Dendritic cell treated with granulocyte-macrophage colony-stimulating factor and Interleukin-4, amounts not matched to agents 40 ng/mL and 50 ng/mL, for 4 days (primary cell): Measurements from ENCODE around the gene LRCH1.

Source experiments
- H3K27ac Mint-ChIP-seq: one replicate; pipeline ENCODE4 v1.8.0; 2022; ENCODE audit warnings: mild to moderate bottlenecking, mixed read lengths
- H3K27me3 Mint-ChIP-seq: one replicate; pipeline ENCODE4 v1.8.0; 2022; ENCODE audit warnings: mild to moderate bottlenecking, mixed read lengths
- H3K36me3 Mint-ChIP-seq: one replicate; pipeline ENCODE4 v1.8.0; 2022; ENCODE audit warnings: low read depth, mixed read lengths
- H3K4me1 Mint-ChIP-seq: one replicate; pipeline ENCODE4 v1.8.0; 2022; ENCODE audit warnings: low read depth, mixed read lengths
- H3K4me3 Mint-ChIP-seq: one replicate; pipeline ENCODE4 v1.8.0; 2022; ENCODE audit warnings: mild to moderate bottlenecking, moderate library complexity, mixed read lengths
- H3K9me3 Mint-ChIP-seq: one replicate; pipeline ENCODE4 v1.8.0; 2022; ENCODE audit warnings: mixed read lengths
- intact Hi-C: fragments of 100-400 bp; cut with micrococcal nuclease; formaldehyde crosslinking; loops from one replicate; pipeline ENCODE4 v1.15.0; 2022

LRCH1 gene

GRCh38 chr13:46642254-46642653 is 89.3 kb downstream of the LRCH1 start:
- peaks cover 55% of the 10 kb centered on the region for H3K4me1 Mint-ChIP-seq
- intact Hi-C loops, result no loop called here
- H3K4me3 Mint-ChIP-seq, result no peak overlapping the region

DNA sequence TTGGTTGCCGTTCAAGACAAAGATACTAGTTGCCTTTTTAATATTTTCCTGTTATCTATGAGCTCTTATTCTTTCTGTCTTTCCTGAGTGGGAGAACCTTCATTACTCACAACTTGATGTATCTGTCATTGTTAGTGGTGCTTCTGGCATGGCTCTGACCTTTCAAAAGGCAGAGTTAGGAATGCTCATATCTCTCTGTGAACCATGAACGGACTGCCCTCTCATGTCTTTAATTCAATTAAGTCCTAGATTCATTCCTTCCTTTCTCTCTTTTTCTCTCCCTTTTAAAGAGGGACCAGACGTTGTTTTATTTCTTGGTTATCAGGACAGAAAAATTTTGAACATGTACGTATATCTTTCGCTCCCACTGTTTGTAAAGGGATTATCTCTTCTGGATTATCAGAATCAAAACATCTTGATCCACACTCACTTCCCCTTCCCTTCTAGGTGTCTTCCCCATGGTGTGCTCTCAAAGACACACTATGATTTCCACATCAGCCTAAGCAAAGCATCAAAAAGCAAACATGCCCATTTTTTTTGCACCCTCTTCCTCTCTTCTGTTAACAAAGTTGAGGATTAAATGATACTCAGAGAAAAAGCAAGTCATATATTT is 90.3 kb downstream of the LRCH1 start:
- Mint-ChIP-seq H3K27ac (no peak overlapping the region), H3K9me3 (no peaks in the 10 kb centered on the region), H3K4me3 (no peak overlapping the region), H3K36me3 (no peaks in the 10 kb centered on the region), H3K4me1 (peaks cover 63% of the 10 kb centered on the region), H3K27me3 (no peaks in the 10 kb centered on the region)
- intact Hi-C loops, result no loop called here

More at GRCh38 chr13:46642254-46642653, 89.3 kb downstream of the LRCH1 start:
- no peaks in the 10 kb centered on the region for H3K27me3 Mint-ChIP-seq
- H3K9me3 Mint-ChIP-seq, result no peaks in the 10 kb centered on the region
- H3K27ac Mint-ChIP-seq, result no peak overlapping the region
- H3K36me3 Mint-ChIP-seq, result no peaks in the 10 kb centered on the region

GRCh38 chr13:46644816-46645215 is 91.8 kb downstream of the LRCH1 start:
- no peak overlapping the region for H3K27ac Mint-ChIP-seq
- no peaks in the 10 kb centered on the region for H3K36me3 Mint-ChIP-seq
- H3K4me1 Mint-ChIP-seq, result peaks cover 58% of the 10 kb centered on the region
- no peaks in the 10 kb centered on the region for H3K27me3 Mint-ChIP-seq
- no peaks in the 10 kb centered on the region for H3K9me3 Mint-ChIP-seq
- H3K4me3 Mint-ChIP-seq, result no peak overlapping the region
- intact Hi-C loops, result no loop called here

DNA sequence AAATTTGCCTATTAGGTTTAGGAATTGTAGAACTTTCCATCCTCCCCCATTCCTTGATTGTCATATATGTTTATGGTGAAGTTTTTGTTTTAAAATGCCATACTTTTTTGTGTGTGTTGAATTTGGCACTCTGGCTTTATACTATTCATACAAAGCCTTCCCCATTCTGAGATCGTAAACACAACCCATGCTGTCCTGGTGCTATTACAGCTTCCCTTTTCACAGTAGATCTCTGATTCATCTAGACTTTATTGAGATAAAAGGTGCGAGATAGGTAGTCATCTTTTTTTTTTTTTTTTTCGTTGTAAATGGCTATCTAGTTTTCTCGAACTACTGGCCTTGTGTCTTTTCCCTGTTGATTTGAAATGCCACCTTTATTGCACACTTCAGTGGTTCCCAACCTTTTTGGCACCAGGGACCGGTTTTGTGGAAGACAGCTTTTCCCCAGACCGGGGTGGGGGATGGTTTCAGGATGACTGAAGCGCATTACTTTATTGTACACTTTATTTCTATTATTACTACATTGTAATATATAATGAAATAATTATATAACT is 94.6 kb downstream of the LRCH1 start:
- intact Hi-C loops, result no loop called here
- Mint-ChIP-seq H3K27ac (no peak overlapping the region), H3K27me3 (no peaks in the 10 kb centered on the region), H3K9me3 (no peaks in the 10 kb centered on the region), H3K4me3 (no peak overlapping the region), H3K36me3 (peaks cover 7% of the 10 kb centered on the region), H3K4me1 (peaks cover 45% of the 10 kb centered on the region)

DNA sequence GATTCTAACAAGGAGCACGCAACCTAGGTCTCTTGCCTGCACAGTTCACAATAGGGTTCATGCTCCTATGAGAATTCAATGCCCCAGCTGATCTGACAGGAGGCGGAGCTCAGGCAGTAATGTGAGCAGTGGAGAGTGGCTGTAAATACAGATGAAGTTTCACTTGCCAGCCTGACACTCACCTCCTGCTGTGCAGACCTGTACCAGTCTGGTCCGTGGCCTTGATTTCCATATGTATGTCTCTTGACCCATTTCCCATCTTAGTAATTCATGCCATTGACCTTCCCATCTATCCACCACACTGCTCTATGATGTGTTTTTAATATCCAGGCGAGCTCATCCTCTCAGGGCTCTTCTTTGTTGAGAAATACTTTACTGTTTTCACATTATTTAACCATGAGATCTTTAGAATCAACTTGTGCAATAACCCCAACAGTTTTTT is 95.2 kb downstream of the LRCH1 start:
- Mint-ChIP-seq H3K27ac (no peak overlapping the region), H3K36me3 (peaks cover 7% of the 10 kb centered on the region), H3K9me3 (no peaks in the 10 kb centered on the region), H3K4me1 (peaks cover 46% of the 10 kb centered on the region), H3K27me3 (no peaks in the 10 kb centered on the region), H3K4me3 (no peak overlapping the region)
- intact Hi-C loops, result no loop called here

DNA sequence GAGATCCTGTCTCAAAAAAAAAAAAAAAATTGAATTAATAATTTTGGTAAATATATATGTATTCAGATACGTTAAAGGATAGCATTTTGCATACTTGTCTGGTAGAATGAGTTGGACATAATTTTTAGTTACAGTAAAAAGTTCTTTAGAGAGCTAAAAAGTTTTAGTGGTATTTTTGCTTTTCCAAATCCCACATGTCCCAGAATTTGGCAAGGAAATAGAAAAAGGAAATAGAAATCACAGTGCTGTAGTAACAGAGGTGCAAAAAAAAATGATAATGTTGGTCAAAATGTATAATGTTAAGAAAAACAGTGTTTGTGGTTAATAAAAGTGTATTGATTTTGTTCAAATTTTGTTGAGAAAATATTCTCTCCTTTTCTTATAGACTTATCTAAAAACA is 96.8 kb downstream of the LRCH1 start:
- intact Hi-C loops, result no loop called here
- H3K4me1 Mint-ChIP-seq, result peaks cover 34% of the 10 kb centered on the region
- no peak overlapping the region for H3K27ac Mint-ChIP-seq
- no peaks in the 10 kb centered on the region for H3K27me3 Mint-ChIP-seq
- peaks cover 7% of the 10 kb centered on the region for H3K36me3 Mint-ChIP-seq
- no peaks in the 10 kb centered on the region for H3K9me3 Mint-ChIP-seq
- H3K4me3 Mint-ChIP-seq, result no peak overlapping the region

DNA sequence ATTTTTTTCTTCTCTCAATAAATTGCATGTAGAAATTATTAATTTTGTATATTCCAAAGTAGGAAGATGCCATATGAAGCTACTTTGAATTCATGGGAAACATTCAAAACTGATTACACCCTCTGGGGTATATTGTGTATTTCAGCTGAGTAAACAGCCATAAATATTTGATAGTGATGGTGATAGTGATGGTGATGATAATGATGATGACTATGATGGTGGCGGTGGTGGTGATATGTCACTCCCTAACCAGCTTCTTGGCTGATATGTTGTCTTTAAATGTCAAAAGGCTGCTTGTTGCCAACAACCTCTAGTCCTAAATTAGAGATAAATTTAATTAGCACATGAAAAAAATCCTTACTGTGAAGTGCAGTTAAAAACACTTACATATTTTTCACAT is 102.0 kb downstream of the LRCH1 start:
- H3K4me3 Mint-ChIP-seq, result no peak overlapping the region
- intact Hi-C loops, result no loop called here
- no peak overlapping the region for H3K27ac Mint-ChIP-seq
- peaks cover 19% of the 10 kb centered on the region for H3K4me1 Mint-ChIP-seq
- H3K36me3 Mint-ChIP-seq, result peaks cover 13% of the 10 kb centered on the region
- H3K9me3 Mint-ChIP-seq, result no peaks in the 10 kb centered on the region
- no peaks in the 10 kb centered on the region for H3K27me3 Mint-ChIP-seq

- peaks cover 13% of the 10 kb centered on the region for H3K36me3 Mint-ChIP-seq
- no peak overlapping the region for H3K27ac Mint-ChIP-seq
- H3K27me3 Mint-ChIP-seq, result no peaks in the 10 kb centered on the region
- intact Hi-C loops, result no loop called here
- peaks cover 16% of the 10 kb centered on the region for H3K4me1 Mint-ChIP-seq
- H3K4me3 Mint-ChIP-seq, result no peak overlapping the region
- no peaks in the 10 kb centered on the region for H3K9me3 Mint-ChIP-seq
Observed at GRCh38 chr13:46655377-46656180, 102.6 kb downstream of the LRCH1 start.

DNA sequence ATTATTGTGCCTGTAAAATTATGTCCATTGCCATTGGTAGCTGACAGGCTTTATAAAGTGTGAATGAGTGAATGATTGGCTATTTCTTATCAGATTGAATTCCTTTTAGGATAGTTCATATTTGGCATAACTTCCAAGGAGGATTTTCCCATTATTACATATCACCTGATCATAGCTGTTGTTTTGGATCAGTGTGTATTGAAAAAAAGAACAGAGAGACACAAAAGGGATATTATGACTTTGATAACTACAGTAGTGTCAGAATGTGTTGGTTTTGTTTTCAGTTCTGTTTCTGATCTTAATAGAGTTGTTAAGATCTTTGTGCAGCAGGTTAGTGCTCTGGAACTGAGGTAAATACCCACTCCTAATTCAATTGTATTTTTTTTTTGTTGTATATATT is 103.8 kb downstream of the LRCH1 start:
- Mint-ChIP-seq H3K9me3 (no peaks in the 10 kb centered on the region), H3K27me3 (no peaks in the 10 kb centered on the region)
- intact Hi-C loops, result no loop called here

DNA sequence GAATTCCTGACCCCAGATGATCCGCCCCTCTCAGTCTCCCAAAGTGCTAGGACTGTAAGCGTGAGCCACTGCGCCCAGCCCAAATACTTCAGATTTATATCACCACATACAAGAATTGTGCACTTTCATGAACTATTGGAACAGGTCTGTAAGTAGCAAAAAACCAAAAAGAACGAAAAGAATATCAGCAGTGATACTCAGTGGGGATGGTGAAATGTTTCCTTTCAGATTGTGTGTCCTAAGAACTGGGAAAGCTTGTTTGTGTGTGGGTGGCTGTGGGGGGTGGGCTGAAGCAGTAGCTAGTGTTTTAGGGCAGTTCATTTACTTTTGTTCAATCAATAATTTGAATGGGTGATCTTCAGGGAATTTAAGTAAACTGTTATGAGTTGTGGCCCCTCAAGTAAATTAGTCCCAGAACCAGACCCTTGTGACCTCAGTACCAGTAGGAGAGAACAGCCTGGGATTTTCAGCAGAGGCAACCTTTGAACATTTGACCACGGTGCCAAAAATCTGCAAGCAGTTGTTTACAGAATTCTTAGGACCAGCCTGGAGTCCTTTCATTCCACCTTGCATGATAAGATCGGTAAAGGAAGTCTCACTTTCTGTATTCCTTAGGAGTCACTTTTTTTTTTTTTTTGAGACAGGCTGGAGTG is 106.6 kb downstream of the LRCH1 start:
- peaks cover 27% of the 10 kb centered on the region for H3K4me1 Mint-ChIP-seq
- intact Hi-C loops, result no loop called here
- no peak overlapping the region for H3K27ac Mint-ChIP-seq
- H3K36me3 Mint-ChIP-seq, result peaks cover 6% of the 10 kb centered on the region
- H3K9me3 Mint-ChIP-seq, result no peaks in the 10 kb centered on the region
- no peaks in the 10 kb centered on the region for H3K27me3 Mint-ChIP-seq
- H3K4me3 Mint-ChIP-seq, result no peak overlapping the region

More for the DNA sequence above, 103.8 kb downstream of the LRCH1 start:
- Mint-ChIP-seq H3K4me3 (no peak overlapping the region), H3K36me3 (peaks cover 6% of the 10 kb centered on the region), H3K4me1 (peaks cover 18% of the 10 kb centered on the region), H3K27ac (no peak overlapping the region)

GRCh38 chr13:46660416-46660815 is 107.4 kb downstream of the LRCH1 start:
- H3K9me3 Mint-ChIP-seq, result no peaks in the 10 kb centered on the region
- H3K36me3 Mint-ChIP-seq, result peaks cover 6% of the 10 kb centered on the region
- no peak overlapping the region for H3K4me3 Mint-ChIP-seq
- H3K4me1 Mint-ChIP-seq, result peaks cover 31% of the 10 kb centered on the region
- no peaks in the 10 kb centered on the region for H3K27me3 Mint-ChIP-seq
- intact Hi-C loops, result no loop called here
- H3K27ac Mint-ChIP-seq, result no peak overlapping the region

DNA sequence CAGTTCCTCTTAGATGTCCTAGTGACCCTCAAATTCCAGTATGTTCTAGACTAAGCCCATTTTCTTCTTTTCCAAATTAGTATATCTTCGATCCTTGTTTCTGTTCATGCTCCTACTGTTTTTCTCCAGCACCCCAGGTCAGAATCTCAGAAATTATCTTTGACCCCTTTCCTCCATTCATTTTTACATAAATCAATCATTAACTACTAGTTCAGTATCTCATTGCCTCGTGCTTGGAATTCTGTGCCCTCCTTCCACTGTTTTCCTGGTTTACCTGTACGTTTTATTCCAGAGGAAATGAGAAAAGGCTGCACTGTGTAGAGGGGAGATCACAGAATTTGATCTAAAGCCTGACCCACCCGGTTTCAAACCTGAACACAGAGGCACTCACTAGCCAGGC is 107.9 kb downstream of the LRCH1 start:
- H3K27ac Mint-ChIP-seq, result no peak overlapping the region
- H3K4me3 Mint-ChIP-seq, result no peak overlapping the region
- H3K4me1 Mint-ChIP-seq, result peaks cover 35% of the 10 kb centered on the region
- no peaks in the 10 kb centered on the region for H3K27me3 Mint-ChIP-seq
- no peaks in the 10 kb centered on the region for H3K9me3 Mint-ChIP-seq
- intact Hi-C loops, result no loop called here
- peaks cover 6% of the 10 kb centered on the region for H3K36me3 Mint-ChIP-seq

DNA sequence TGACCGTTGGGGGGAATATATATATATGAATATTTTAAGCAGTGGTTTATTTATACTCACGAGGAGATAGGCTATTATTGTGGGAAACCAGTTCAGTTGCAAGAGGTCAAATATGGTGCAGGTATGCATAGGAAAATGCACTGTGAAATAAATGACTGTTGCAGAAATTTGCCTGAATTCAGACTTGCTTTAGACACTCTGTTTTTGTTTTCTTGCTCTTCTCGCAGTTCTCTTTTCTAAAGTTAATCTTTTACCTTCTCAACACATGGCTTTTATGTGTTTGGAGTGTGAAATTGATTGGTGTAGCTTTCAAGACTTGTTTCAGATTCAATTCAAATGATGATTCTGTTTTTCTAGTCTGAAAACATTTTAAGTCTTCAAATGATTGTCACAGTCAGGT is 109.7 kb downstream of the LRCH1 start:
- Mint-ChIP-seq H3K9me3 (no peaks in the 10 kb centered on the region), H3K36me3 (peaks cover 6% of the 10 kb centered on the region), H3K4me1 (peaks cover 42% of the 10 kb centered on the region), H3K4me3 (no peak overlapping the region), H3K27me3 (no peaks in the 10 kb centered on the region), H3K27ac (no peak overlapping the region)
- intact Hi-C loops, result no loop called here
